ENCODE data around the gene EIPR1.

The EIPR1 gene

DNA sequence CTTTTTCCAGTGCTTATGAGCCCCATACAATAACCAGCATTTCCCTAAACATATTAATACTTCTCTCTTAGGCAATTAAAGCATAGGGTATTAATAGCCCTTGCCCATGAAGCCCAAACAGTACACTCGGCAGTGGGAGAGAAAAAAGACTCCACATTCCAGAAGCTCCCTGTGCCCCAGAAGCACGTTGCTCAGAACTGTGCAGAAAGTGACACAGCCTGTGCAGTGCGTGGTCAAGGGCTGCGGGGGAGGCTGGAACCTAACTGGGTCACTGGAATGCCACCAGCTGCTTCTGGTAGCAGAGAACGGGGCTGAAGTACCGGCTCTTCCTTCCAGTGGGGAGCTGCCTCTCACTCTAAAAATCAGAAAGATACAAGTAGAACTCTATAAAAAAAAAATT, 32.7 kb downstream of the EIPR1 start:
- H3K9me2 ChIP-seq (replicated peaks; ENCODE audit: insufficient read depth, low read length) = no peaks in the 10 kb centered on the region
- 0 out of 2 replicates have a peak, but pooled peaks cover 4% of the 10 kb centered on the region for H4K20me1 ChIP-seq (ENCODE audit: low read depth, low read length)
- H3K9ac ChIP-seq (ENCODE audit: low read length) = no peak overlapping the region
- no peak overlapping the region for H3K4me3 ChIP-seq (ENCODE audit: insufficient read depth, low read length, poor library complexity, severe bottlenecking)
- no peaks in the 10 kb centered on the region; the same call in 1 of the 2 replicates for H3K79me2 ChIP-seq (ENCODE audit: insufficient read depth, low read length)
- no peaks in the 10 kb centered on the region for H3F3A ChIP-seq (ENCODE audit: insufficient read depth)
- H2AFZ ChIP-seq (ENCODE audit: low read depth, low read length, severe bottlenecking) = no peak overlapping the region
- H3K27ac ChIP-seq (ENCODE audit: low read depth, low read length) = no peak overlapping the region
- H3K9me3 ChIP-seq (ENCODE audit: insufficient read depth, low read length) = no peaks in the 10 kb centered on the region
- no peaks in the 10 kb centered on the region for H3K36me3 ChIP-seq (ENCODE audit: low read length)
- no peak overlapping the region for H3K4me2 ChIP-seq (ENCODE audit: low read depth, low read length, poor library complexity, severe bottlenecking)
- TF ChIP-seq, protein P1, sequence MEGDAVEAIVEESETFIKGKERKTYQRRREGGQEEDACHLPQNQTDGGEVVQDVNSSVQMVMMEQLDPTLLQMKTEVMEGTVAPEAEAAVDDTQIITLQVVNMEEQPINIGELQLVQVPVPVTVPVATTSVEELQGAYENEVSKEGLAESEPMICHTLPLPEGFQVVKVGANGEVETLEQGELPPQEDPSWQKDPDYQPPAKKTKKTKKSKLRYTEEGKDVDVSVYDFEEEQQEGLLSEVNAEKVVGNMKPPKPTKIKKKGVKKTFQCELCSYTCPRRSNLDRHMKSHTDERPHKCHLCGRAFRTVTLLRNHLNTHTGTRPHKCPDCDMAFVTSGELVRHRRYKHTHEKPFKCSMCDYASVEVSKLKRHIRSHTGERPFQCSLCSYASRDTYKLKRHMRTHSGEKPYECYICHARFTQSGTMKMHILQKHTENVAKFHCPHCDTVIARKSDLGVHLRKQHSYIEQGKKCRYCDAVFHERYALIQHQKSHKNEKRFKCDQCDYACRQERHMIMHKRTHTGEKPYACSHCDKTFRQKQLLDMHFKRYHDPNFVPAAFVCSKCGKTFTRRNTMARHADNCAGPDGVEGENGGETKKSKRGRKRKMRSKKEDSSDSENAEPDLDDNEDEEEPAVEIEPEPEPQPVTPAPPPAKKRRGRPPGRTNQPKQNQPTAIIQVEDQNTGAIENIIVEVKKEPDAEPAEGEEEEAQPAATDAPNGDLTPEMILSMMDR (IDR thresholded peaks at IDR 0.05; ENCODE audit: insufficient read depth, low read length, poor library complexity, severe bottlenecking) = no peak
- TF ChIP-seq EZH2phosphoT487 (conservative IDR thresholded peaks at IDR 0.05; ENCODE audit: low read length) = no peak
- no peaks in the 10 kb centered on the region for H3K27me3 ChIP-seq (ENCODE audit: low read length)

DNA sequence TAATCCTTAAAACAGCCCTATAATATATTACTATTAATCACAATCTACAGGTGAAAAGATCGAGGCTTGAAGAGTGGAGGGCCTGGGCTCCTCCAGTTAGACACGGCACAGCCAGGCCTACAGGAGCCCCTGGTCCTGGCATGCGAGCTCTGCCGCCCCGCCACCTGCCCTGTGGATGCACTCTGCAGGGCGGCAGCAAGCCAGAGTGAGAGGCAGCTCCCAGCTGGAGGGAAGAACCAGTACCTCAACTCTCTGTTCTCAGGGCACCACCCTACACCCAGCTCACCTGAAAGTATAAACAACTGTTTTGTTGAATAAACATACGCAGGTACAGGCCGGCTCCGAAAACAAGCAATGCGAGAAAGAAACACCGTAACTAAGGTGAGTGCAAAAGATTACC, 34.6 kb downstream of the EIPR1 start:
- H3F3A ChIP-seq (ENCODE audit: insufficient read depth) = no peaks in the 10 kb centered on the region
- no peaks in the 10 kb centered on the region for H3K27me3 ChIP-seq (ENCODE audit: low read length)
- no peak overlapping the region for H3K4me2 ChIP-seq (ENCODE audit: low read depth, low read length, poor library complexity, severe bottlenecking)
- TF ChIP-seq, protein P1 (IDR thresholded peaks at IDR 0.05; ENCODE audit: insufficient read depth, low read length, poor library complexity, severe bottlenecking) = no peak
- TF ChIP-seq EZH2phosphoT487 (conservative IDR thresholded peaks at IDR 0.05; ENCODE audit: low read length) = no peak
- no peak overlapping the region for H2AFZ ChIP-seq (ENCODE audit: low read depth, low read length, severe bottlenecking)
- H3K36me3 ChIP-seq (ENCODE audit: low read length) = no peaks in the 10 kb centered on the region
- no peaks in the 10 kb centered on the region; the same call in 1 of the 2 replicates for H3K79me2 ChIP-seq (ENCODE audit: insufficient read depth, low read length)
- no peaks in the 10 kb centered on the region for H3K9me3 ChIP-seq (ENCODE audit: insufficient read depth, low read length)
- no peaks in the 10 kb centered on the region for H3K9me2 ChIP-seq (replicated peaks; ENCODE audit: insufficient read depth, low read length)
- no peak overlapping the region for H3K9ac ChIP-seq (ENCODE audit: low read length)
- no peak overlapping the region for H3K27ac ChIP-seq (ENCODE audit: low read depth, low read length)
- H4K20me1 ChIP-seq (ENCODE audit: low read depth, low read length) = 0 out of 2 replicates have a peak, but pooled peaks cover 4% of the 10 kb centered on the region
- H3K4me3 ChIP-seq (ENCODE audit: insufficient read depth, low read length, poor library complexity, severe bottlenecking) = no peak overlapping the region

DNA sequence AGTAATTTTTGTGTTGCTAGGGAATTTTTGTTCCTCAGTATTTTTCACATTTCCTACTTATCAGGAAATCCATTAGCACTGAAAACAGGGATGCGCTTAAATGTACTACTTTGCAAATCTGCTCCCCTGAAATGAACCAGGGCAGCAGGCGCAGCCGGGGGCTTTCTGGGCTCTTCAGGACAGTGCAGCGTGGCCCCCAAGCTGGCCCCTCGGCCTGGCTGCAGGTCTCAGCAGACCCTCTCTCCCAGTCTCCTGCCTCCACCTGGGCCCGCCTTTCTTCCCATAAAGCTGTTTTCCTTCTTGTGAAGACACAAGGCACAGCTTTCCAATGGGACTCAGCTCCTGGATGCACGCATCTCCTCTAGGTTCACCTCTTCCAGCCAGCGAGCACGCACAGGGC, 35.3 kb downstream of the EIPR1 start:
- Histone ChIP-seq H3K9ac (ENCODE audit: low read length) (no peak overlapping the region), H3K36me3 (ENCODE audit: low read length) (no peaks in the 10 kb centered on the region), H2AFZ (ENCODE audit: low read depth, low read length, severe bottlenecking) (no peak overlapping the region), H3K9me3 (ENCODE audit: insufficient read depth, low read length) (no peaks in the 10 kb centered on the region), H3F3A (ENCODE audit: insufficient read depth) (no peaks in the 10 kb centered on the region), H3K9me2 (replicated peaks; ENCODE audit: insufficient read depth, low read length) (no peaks in the 10 kb centered on the region), H3K4me3 (ENCODE audit: insufficient read depth, low read length, poor library complexity, severe bottlenecking) (no peak overlapping the region), H3K4me2 (ENCODE audit: low read depth, low read length, poor library complexity, severe bottlenecking) (no peak overlapping the region), H3K79me2 (ENCODE audit: insufficient read depth, low read length) (no peaks in the 10 kb centered on the region; the same call in 1 of the 2 replicates), H4K20me1 (ENCODE audit: low read depth, low read length) (0 out of 2 replicates have a peak, but pooled peaks cover 4% of the 10 kb centered on the region), H3K27me3 (ENCODE audit: low read length) (no peaks in the 10 kb centered on the region), H3K27ac (ENCODE audit: low read depth, low read length) (no peak overlapping the region)
- TF ChIP-seq, protein P1 (IDR thresholded peaks at IDR 0.05; ENCODE audit: insufficient read depth, low read length, poor library complexity, severe bottlenecking) = no peak
- TF ChIP-seq EZH2phosphoT487 (conservative IDR thresholded peaks at IDR 0.05; ENCODE audit: low read length) = no peak
